Measurements from ENCODE around the gene HSPA13.
"Not testable (repeated sequence)": the region's sequence is repeated elsewhere in the genome, so short reads cannot be mapped to it uniquely, and the experiment has no call there.

The HSPA13 gene, protein sequence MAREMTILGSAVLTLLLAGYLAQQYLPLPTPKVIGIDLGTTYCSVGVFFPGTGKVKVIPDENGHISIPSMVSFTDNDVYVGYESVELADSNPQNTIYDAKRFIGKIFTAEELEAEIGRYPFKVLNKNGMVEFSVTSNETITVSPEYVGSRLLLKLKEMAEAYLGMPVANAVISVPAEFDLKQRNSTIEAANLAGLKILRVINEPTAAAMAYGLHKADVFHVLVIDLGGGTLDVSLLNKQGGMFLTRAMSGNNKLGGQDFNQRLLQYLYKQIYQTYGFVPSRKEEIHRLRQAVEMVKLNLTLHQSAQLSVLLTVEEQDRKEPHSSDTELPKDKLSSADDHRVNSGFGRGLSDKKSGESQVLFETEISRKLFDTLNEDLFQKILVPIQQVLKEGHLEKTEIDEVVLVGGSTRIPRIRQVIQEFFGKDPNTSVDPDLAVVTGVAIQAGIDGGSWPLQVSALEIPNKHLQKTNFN

DNA sequence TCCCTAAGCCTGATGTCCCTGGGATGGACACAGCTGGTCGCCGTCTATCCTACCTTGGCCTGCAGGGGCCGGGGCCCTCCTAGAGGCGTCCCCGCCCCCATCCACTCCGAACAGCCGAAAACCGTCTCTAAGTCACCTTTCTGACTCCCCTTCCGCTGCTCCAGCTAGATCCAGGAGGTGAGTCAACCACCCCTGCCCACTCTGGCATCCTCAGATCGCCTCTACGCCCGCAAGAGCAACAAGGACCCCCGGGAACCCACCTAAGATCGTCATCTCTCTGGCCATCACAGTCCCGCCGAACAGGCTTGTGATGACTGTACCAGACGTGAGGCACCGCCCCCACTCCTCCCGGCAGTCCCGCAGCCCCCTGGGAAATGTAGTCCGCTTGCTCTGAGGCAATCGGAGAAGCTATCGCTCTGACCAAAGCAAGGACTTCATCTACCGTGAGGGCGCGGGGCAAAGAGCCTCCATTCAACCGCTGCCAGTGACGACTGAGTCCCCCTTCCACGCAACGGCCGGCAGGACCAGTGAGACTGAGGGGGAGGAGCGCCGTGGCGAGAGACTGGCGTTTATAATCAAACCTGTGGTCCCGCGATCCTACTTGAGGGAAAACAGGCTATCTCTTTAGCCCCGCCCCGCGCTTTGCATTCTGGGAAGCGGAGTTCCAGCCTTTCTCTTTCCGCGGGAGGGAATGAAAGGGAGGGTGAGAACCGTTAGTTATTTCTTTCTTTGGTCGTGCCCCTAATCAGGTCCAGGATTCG lies at the start of gene HSPA13:
Gene HSPA13 (minus strand): TSS at position 312 of the 761 bp plus-strand sequence. CDS start 27 bp downstream, at position 285.
- DNase-seq (ENCODE audit: extremely low spot score, insufficient read length, low read depth) = peak; percentile 82

DNA sequence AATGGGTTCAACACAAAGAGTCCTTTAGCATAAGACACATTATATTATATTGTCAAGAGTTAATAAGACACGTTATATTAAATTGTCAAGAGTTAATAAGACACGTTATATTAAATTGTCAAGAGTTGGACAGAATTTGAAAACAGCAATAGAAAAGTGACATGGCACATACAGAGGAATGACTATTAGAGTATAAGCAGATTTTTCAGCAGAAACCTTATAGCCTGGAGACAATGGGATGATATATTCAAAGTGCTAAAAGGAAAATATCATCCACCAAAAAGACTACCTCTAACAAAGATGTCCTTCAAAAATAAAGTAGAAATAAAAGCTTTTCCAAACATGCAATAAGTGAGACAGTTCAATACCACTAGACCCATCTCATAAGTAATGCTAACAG lies 36.0 kb upstream of the HSPA13 start:
- no peak for FAIRE-seq

More for the DNA sequence above, at the start of gene HSPA13:
- FAIRE-seq = peak; percentile 100

DNA sequence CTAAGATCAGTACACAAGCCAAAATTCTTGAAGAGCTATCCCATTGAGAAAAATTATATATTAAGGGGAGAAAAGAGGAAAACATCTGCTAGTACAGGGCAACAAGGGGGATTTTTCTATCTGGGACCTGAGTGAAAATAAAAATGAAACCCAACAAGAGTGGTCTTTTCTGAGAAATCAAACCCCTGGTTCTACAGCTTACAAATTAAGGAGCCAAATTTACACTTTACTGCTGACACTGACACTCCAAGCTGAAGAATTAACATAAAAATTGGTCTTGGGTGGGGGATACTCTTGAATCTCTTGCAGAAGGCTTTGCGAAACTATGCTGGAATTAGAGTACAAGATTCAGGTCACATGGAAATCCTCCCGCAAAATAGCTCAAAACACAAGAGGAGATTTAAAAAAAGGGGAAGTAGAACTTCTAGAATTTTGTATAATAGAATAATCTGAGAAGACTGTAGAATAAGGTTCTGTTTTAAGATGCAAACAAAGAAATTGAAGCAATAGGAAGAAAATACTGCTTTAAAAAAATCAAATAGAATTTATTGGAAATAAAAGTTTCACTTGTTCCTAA lies 32.1 kb upstream of the HSPA13 start:
- no peak for FAIRE-seq

More for the DNA sequence above, 36.0 kb upstream of the HSPA13 start:
- DNase-seq (ENCODE audit: extremely low spot score, insufficient read length, low read depth) = no peak

DNA sequence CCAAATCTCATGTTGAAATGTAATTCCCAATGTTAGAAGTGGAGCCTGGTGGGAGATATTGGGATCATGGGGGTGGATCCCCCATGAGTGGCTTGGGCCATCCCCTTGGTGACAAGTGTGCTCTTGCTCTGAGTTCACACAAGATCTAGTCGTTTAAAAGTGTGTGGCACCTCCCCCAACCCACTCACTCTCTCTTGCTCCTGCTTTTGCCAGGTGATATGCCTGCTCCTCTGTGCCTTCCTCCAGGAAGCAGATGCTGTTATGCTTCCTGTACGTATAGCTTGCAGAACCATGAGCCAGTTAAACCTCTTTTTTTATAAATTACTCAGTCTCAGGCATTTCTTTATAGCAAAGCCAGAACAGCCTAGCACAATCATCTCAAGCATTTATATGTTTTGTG lies 23.0 kb upstream of the HSPA13 start:
- no peak for FAIRE-seq
- no peak for DNase-seq (ENCODE audit: extremely low spot score, insufficient read length, low read depth)

More for the DNA sequence above, 32.1 kb upstream of the HSPA13 start:
- DNase-seq (ENCODE audit: extremely low spot score, insufficient read length, low read depth) = no peak

DNA sequence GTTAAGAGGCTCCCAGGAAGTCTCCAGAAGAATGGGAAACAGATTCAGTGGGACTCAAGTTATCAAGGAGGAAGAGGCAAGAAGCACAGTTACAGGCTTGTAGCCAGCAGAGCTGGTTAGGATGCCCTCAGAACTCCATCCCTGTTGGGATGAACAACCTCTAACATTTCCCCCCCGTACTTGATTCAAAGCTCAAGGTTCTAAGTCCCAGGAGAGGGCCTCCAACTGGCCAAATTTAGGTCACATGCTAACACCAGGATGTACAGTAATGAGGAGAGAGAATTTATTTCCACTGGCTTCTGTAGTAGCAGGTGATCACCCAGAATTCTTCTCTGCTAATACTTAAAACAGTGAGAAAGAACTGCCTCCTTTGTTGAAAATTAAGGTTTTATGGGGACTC lies 22.3 kb upstream of the HSPA13 start:
- DNase-seq (ENCODE audit: extremely low spot score, insufficient read length, low read depth) (no peak), FAIRE-seq (no peak)

DNA sequence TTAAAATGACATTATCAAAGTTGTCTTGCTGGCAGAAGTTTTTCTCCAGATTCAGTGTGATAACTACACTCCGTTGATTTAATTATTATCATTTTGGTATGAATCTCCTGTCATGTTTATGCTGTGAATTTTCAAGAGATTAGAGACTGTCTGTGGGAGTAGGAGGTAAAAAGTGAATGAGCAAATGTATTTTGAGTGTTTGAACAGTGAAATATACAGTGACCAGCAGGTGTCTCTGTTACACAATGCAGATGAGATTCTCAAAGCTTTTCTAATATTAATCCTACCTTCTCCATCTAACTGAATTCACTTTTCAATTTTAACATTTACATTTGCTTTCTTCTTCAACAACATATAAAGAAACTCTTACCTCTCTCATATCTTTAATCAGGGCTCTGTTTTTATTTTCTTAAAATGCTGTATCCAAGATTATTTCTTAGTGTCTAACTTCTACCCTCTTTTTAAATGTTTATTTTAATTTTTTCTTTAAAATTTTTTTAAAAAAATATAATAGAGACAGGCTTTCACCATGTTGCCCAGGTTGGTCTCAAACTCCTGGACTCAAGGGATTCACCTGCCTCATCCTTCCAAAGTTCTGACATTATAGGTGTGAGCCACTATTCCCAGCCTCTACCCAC lies 20.9 kb upstream of the HSPA13 start:
- DNase-seq (ENCODE audit: extremely low spot score, insufficient read length, low read depth) (no peak), FAIRE-seq (peak; percentile 55)

DNA sequence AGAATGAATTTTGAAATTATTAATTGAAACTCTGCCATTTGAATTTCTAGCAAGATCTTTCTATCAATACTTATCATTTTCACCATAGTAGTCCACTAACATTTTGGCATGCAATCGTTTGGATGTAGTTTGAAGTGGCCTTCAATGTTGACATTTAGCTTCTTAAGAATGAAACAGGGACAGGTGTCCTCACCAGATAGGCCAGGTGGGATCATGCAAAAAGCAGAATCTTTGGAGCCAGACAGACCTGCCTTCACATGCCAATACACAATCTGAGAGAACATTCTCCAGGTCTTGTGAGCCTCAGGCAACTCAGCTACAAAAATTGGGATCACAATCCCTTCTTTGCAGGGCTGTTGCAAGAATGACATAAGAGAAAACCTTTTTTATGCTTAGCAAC lies 18.3 kb upstream of the HSPA13 start:
- DNase-seq (ENCODE audit: extremely low spot score, insufficient read length, low read depth) (no peak), FAIRE-seq (no peak)

DNA sequence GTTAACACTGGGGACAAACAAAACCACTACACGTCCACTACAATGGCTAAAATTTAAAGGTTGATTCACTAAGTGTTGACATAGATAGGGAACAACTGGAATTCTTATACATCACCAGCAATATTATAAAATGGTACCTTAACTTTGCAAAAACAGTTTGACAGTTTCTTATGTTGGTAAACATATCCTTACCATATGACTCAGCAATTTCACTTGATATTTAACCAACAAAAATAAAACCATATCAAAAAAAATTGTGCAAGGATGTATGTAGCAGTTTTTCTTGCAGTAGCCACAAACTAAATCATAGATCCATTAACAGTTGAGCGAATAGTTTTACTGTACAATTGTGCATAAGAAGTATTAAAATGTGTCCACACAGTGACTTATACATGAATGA lies 5.3 kb upstream of the HSPA13 start:
- FAIRE-seq = no peak
- no peak for DNase-seq (ENCODE audit: extremely low spot score, insufficient read length, low read depth)

DNA sequence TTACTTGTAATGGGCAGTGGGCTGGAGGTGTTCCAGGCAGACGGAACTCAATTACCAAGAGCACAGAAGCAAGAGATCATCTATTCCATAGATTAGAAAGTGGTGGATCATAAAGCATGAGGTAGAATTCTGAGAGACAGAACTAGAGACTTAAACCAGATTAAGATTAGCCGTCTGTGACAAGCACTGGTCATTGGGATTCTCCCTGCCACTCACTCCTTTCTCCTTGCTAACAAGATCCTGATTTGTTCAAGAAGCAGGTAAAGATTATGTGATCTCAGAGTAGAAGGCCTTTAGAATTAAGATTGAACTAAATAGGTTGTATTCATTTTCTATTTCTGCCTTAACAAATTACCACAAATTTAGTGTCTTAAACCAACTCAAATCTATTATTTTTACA lies 1.5 kb upstream of the HSPA13 start:
- FAIRE-seq = peak; percentile 52
- DNase-seq (ENCODE audit: extremely low spot score, insufficient read length, low read depth) = no peak

DNA sequence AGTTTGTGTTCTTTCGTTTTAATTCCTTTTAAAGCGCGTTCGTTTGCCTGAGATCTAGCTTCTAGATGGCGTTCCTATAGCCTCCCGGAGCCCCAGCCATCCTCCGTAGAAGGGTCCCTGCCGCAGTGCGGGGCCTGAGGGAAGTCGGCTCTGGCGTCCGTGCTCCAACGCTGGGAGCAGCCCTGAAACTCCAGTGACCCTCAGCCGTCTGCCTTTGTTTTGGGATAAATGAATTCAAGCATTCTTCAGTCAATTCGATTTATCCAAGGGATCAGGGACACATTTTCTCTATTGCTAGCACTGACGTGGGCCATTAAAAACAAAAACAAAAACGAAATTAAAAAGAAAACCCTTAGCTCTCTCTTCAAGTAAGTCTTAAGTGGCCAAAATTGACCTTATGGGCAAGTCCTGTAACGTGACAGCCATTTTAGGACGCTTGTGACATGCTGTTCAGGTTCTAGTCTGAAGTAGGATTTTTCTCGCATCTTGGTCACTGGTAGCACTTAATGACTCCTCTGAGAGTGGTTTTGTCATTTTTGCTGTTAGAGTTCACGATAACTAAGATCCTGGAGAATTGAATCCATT lies 742 bp upstream of the HSPA13 start:
- DNase-seq (ENCODE audit: extremely low spot score, insufficient read length, low read depth) = no peak
- peak; percentile 50 for FAIRE-seq

DNA sequence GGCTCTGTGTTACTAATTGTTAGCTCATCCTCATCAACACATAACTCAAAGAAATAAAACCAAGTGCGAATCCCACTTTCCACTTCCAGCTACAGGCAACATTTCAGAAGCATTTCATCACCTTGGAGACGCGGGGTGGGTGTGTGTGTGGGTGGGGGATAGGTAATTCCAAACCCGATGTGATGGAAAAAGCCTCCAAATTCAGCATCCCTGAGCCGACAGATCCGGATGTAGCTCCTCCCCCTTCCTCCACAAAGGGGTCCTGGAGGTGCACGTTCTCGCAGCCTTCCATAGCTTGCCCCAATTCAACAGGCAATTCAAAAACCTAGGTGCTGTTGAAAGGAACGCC lies 486 bp downstream of the HSPA13 start:
- no peak for FAIRE-seq
- no peak for DNase-seq (ENCODE audit: extremely low spot score, insufficient read length, low read depth)

DNA sequence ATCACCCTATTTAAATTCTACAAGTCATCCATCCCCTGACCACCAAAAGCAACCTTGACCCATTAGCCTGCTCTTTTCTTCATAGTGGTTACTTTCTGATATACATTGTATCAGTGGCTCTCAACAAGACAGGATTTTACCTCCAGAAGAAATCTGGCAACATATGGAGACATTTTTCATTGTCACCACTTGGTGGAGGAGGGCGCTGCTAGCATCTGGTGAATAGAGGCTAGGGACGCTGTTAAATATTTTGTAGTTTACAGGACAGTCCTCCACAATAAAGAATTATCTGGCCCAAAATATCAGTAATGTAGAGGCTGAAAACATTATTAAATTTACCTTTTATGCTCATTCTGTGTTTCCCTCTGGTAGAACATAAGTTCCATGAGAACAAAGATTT lies 6.1 kb downstream of the HSPA13 start:
- DNase-seq (ENCODE audit: extremely low spot score, insufficient read length, low read depth) = no peak
- no peak for FAIRE-seq

DNA sequence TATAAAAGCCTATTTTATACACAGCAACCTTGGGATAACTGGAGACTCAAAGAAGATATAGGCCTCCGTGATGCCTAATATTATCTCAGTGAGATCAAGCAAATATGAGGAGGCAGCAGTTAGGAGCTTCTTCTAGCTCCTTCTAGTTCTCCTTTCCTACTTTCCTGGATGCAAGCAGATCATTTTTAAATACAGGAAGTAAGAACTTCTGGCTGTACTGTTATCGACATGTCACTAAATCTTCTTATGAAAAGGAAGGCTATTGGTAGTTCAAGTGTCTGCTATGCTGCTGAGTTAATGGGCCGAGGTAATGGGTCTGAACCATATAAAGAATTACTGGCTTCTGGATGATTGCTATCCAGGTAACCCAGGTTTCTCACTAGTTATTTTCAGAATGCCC lies 15.9 kb downstream of the HSPA13 start:
- DNase-seq (ENCODE audit: extremely low spot score, insufficient read length, low read depth) (no peak), FAIRE-seq (no peak)

DNA sequence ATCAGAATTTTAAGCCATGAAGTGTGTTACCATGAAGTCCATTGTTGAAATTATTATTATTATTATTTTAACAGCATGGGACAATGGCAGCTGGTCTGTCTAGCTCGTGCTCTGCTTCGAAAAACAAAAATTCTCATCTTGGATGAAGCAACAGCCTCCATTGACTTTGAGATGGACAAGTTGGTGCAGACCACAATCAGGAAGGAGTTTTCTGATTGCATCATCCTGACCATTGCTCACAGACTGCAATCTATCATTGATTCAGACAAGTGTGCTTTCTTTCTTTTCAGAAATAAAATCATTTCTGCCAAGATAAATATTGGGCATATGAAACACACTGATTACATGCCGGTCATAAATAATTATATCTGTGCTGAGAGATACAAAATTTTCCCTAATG lies 21.0 kb downstream of the HSPA13 start:
- FAIRE-seq (no peak), DNase-seq (ENCODE audit: extremely low spot score, insufficient read length, low read depth) (no peak)

DNA sequence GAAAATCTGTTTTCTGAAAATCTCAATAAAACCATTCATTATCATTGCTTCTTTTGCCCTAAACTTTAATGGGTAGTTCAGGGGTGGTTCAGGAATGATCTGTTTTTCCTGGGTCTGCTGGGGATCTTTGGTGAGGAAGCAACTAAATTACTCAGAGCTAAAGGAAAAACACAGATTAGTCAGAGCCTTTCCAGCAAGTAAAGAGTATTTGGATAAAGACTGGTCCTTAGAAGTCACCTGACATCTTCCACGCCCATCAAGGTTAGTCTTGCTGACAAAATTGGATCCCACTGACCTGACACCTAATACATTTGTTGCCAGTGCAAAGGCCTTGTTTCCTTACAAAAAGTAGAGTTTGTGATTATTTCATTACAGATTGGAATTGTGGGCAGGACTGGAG lies 24.2 kb downstream of the HSPA13 start:
- DNase-seq (ENCODE audit: extremely low spot score, insufficient read length, low read depth) = no peak
- no peak for FAIRE-seq

DNA sequence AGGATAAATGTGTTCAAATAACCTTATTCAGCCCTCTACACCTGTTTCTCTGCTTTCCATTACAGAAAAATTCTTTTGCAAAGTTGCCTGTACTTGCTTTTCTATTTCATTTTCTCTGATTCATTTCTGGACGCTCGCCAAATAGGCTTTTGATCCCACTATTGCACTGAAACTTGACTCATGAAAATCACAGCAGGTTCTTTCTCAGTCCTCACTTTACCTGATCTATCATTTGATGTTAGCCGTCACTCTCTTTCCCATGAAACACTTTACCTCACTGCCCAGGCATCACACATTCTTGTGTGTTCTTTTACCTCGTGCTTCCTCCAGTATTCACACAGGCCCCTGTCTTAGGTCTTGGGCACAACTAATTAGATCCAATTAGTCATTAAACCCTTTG lies 26.2 kb downstream of the HSPA13 start:
- FAIRE-seq (no peak), DNase-seq (ENCODE audit: extremely low spot score, insufficient read length, low read depth) (no peak)

DNA sequence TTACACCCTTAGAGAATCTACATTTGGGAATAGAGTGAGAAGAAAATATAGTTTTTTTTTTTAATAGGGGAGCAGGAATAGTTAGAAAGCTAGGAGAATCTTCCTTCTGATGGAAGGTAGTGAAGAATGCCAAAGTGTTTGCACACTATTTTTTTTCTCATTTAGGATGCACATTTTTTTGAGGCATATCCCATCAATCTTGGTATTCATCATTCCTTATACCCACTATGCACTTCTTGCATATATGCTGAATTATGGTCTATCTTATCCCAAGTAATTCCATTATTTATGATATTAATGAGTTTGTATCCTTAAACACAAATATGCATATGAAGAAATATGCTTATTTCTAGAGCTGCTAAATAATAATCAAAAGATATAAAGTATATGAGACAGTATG lies 28.4 kb downstream of the HSPA13 start:
- FAIRE-seq (no peak), DNase-seq (ENCODE audit: extremely low spot score, insufficient read length, low read depth) (no peak)

DNA sequence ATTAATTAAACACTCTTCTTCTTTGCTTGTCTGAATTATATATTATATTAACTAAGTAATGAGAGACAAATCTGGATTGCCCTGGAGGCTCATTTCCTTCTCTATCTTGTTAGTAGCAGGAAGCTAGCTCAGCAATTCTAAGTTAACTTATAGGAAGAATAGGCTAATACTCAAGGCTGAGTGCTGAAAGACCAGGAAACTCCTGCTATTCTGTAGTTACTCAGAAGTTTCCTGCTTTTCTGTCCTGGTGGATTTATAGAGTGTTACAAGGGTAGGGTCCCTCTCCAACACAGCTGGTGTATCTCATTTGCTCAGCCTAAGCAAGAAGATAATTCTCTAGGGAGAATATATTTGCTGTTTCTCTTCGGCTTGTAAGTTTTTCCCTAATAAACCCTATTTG lies 29.2 kb downstream of the HSPA13 start:
- DNase-seq (ENCODE audit: extremely low spot score, insufficient read length, low read depth) (no peak), FAIRE-seq (no peak)

DNA sequence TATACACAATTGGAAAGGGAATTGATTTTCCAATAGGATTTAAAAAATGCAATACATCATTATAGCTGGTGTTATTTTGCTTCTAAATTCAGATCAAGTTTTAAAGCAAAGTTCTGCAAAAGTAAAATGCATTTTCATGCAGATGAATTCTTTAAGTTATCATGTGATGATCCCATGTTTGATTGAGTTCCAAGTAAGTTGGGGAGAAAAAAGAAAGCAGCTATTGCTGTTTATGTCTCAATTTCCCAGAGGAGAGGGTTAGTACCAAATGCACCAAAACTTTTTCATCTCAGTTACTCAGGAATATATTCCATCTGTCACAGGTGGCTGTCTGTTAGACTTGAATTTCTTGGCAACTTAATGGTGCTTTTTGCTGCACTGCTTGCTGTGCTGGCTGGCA lies 29.7 kb downstream of the HSPA13 start:
- DNase-seq (ENCODE audit: extremely low spot score, insufficient read length, low read depth) (no peak), FAIRE-seq (no peak)

DNA sequence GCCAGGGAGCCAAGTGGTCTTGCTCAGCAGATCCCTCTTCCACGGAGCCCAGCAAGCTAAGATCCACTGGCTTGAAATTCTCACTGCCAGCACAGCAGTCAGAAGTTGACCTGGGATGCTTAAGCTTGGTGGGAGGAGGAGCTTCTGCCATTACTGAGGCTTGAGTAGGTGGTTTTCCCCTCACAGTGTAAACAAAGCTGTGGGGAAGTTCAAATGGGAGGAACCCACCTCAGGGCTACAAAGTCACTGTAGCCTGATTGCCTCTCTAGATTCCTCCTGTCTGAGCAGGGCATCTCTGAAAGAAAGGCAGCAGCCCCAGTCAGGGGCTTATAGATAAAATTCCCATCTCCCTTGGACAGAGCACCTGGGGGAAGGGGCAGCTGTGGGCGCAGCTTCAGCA lies 55.6 kb downstream of the HSPA13 start:
- FAIRE-seq; DNase-seq (ENCODE audit: extremely low spot score, insufficient read length, low read depth): not testable (repeated sequence)
